ENCODE measurements around the gene SPDEF. TPM values are rescaled to one million over a fixed set of nuclear protein-coding genes. Genes with fewer than 3 reads are reported as not detected.

Gene SPDEF
- total and polyA plus RNA-seq, 10 of the 15 experiments (the other 5 are each of a cell fraction or from before 2014, with no cell fraction given) = not detected

GRCh38 chr6:34534656-34535055 lies 21.5 kb downstream of the SPDEF start (continued):
- TF ChIP-seq RCOR1 (conservative IDR thresholded peaks at IDR 0.05; ENCODE audit: low read depth, low read length) (no peak), SIN3A (IDR thresholded peaks at IDR 0.05; ENCODE audit: low read depth, low read length) (no peak), RAD51 (IDR thresholded peaks at IDR 0.05) (no peak), ZBTB33 (IDR thresholded peaks at IDR 0.05) (no peak), SRF (IDR thresholded peaks at IDR 0.05; ENCODE audit: low read depth in 2 of 2, low read length in 2 of 2) (no peak), NFXL1 (IDR thresholded peaks at IDR 0.05; ENCODE audit: borderline replicate concordance) (no peak), CREB1 (IDR thresholded peaks at IDR 0.05; ENCODE audit: low read depth) (no peak)

GRCh38 chr6:34534146-34534545 lies 22.0 kb downstream of the SPDEF start:
- ATAC-seq = no peak
- no peak for DNase-seq (ENCODE audit: low read depth, low spot score)
- Histone ChIP-seq H3K4me2 (ENCODE audit: control insufficient read depth, insufficient read depth) (no peak overlapping the region), H3K4me3 (no peak overlapping the region), H4K20me1 (ENCODE audit: control insufficient read depth, insufficient read depth) (no peaks in the 10 kb centered on the region), H3K27me3 (replicated peaks in 1 of 2; ENCODE audit: control insufficient read depth in 2 of 2, insufficient read depth in 2 of 2, low read length in 1 of 2) (no peaks in the 10 kb centered on the region; a peak in 1 of 4 replicates), H3K9ac (ENCODE audit: control insufficient read depth, insufficient read depth, low read length) (no peak overlapping the region), H3K27ac (ENCODE audit: control insufficient read depth, insufficient read depth) (no peak overlapping the region), H3K36me3 (ENCODE audit: control insufficient read depth in 2 of 2, insufficient read depth in 2 of 2, low read length in 1 of 2) (no peaks in the 10 kb centered on the region), H3K4me1 (ENCODE audit: control insufficient read depth, insufficient read depth, low read length) (no peaks in the 10 kb centered on the region), H2AFZ (ENCODE audit: control insufficient read depth, low read depth, low read length) (no peak overlapping the region), H3K79me2 (ENCODE audit: control insufficient read depth, insufficient read depth, low read length) (no peaks in the 10 kb centered on the region), H3K9me3 (replicated peaks; ENCODE audit: control insufficient read depth, insufficient read depth, low read length) (no peaks in the 10 kb centered on the region)
- intact Hi-C loops (cut with micrococcal nuclease; ENCODE audit: unreplicated experiment) = no loop called here
- SMC1A ChIA-PET (ENCODE audit: uncharacterized antibody, unreplicated experiment) = no interaction called here
- RAD21 ChIA-PET (ENCODE audit: unreplicated experiment) = no interaction called here
- CTCF ChIA-PET = interaction anchor here (0.6 kb wide), 1 partner anchor 119 kb away, joined by 6 read pairs; no protein-coding TSS in a partner anchor
- FAIRE-seq = no peak
- BruUV-seq (replicated peaks) = no TSS peak
- TF ChIP-seq E4F1 (IDR thresholded peaks at IDR 0.05; ENCODE audit: borderline replicate concordance, partially characterized antibody) (no peak), TAF1 (IDR thresholded peaks at IDR 0.05; ENCODE audit: borderline replicate concordance, low read depth, low read length) (no peak), PML (IDR thresholded peaks at IDR 0.05; ENCODE audit: low read length) (no peak), IRF4 (IDR thresholded peaks at IDR 0.05; ENCODE audit: low read depth, low read length) (no peak), FOS (IDR thresholded peaks at IDR 0.05; ENCODE audit: borderline replicate concordance, extremely low read depth, insufficient read length) (no peak), SIN3A (IDR thresholded peaks at IDR 0.05; ENCODE audit: low read depth, low read length) (no peak), NR2C2 (IDR thresholded peaks at IDR 0.05; ENCODE audit: borderline replicate concordance, control insufficient read depth, insufficient read length, low read depth) (no peak), RAD21 (IDR thresholded peaks at IDR 0.05; ENCODE audit: insufficient read depth, low read depth, low read length) (no peak), MYB (IDR thresholded peaks at IDR 0.05; ENCODE audit: borderline replicate concordance, low read depth, low read length) (no peak)
- 30% methylated on average over 6 of the region's 6 CpGs for WGBS (ENCODE audit: insufficient coverage, insufficient replicate concordance, low lambda C conversion rate, missing lambda C conversion rate)
- POLR2A ChIA-PET = no interaction called here
- in situ Hi-C loops (cut with MboI) = no loop called here

Data from GM12878 (cell line).